SK-N-MC (cell line): ENCODE measurements around the gene ANK3.
"Not testable (repeated sequence)": the region's sequence is repeated elsewhere in the genome, so short reads cannot be mapped to it uniquely, and the experiment has no call there.

Experiments
- DNase-seq: peaks from one replicate; pipeline ENCODE4 v3.0.0-alpha.2; 2011; ENCODE audit warnings: low read depth, low spot score
- H3K27ac ChIP-seq: fragments of 200-600 bp; sonication (generic); 2 replicates; pipeline ENCODE4 v1.5.1; 2016; ENCODE audit warnings: mixed run types
- H3K36me3 ChIP-seq: fragments of 200-600 bp; sonication (generic); 2 replicates; pipeline ENCODE4 v1.6.1; 2017; ENCODE audit warnings: antibody characterized with exemption, low read length, mixed read lengths; ENCODE audit not compliant: insufficient read depth
- H3K4me3 ChIP-seq: fragments of 200-600 bp; sonication (generic); 2 replicates; pipeline ENCODE4 v1.5.1; 2016
- H3K9ac ChIP-seq: fragments of 200-600 bp; sonication (generic); 2 replicates; pipeline ENCODE4 v1.8.0; 2017; ENCODE audit warnings: mixed run types, mixed read lengths; ENCODE audit not compliant: insufficient read length
- H3K9me3 ChIP-seq: fragments of 200-600 bp; sonication (generic); 2 replicates; pipeline ENCODE4 v1.6.1; 2017; ENCODE audit warnings: low read depth, mild to moderate bottlenecking, antibody characterized with exemption, low read length, moderate library complexity, mixed read lengths
- EZH2 ChIP-seq: fragments of 200-600 bp; sonication (generic); IDR thresholded peaks from one replicate; pipeline ENCODE4 v1.6.1; 2017; ENCODE audit warnings: antibody characterized with exemption
- FOXP2 ChIP-seq: optimal IDR thresholded peaks from 2 replicates; pipeline ENCODE3; 2011; ENCODE audit warnings: mild to moderate bottlenecking, moderate library complexity; ENCODE audit not compliant: insufficient read depth; ENCODE audit errors: extremely low read length, control extremely low read depth
- POLR2AphosphoS5 ChIP-seq: IDR thresholded peaks from 2 replicates; pipeline ENCODE4 v1.6.1; 2012; ENCODE audit warnings: mild to moderate bottlenecking, low read depth, low read length, borderline replicate concordance

Gene ANK3

DNA sequence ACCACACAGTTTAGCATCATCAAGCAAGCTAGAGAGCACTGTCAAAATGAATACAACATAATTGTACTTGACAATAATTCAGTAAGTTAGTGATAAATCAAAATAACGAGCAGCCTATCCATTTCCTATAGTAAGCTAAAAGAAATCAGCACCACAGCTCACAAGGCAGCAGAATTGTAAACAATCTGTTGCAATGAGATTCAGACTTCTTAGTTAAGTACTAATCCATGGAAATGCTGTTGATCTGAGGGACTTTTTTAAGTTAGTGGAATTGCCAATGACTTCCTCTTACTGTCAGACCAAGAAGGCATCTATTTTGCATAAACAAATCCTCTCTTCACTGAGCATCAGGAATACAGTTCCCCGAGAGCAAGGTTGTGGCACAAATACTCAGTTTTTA is 346.8 kb downstream of the ANK3 start:
- TF ChIP-seq FOXP2 (no peak), POLR2AphosphoS5 (no peak), EZH2 (no peak)
- Histone ChIP-seq H3K9me3 (no peaks in the 10 kb centered on the region), H3K4me3 (no peak overlapping the region), H3K36me3 (no peaks in the 10 kb centered on the region), H3K9ac (no peak overlapping the region), H3K27ac (no peak overlapping the region)
- DNase-seq = no peak

GRCh38 chr10:60042262-60042661 is 347.4 kb downstream of the ANK3 start:
- no peaks in the 10 kb centered on the region for H3K9me3 ChIP-seq
- H3K27ac ChIP-seq = no peak overlapping the region
- no peak overlapping the region for H3K9ac ChIP-seq
- no peak for TF ChIP-seq FOXP2
- no peak for TF ChIP-seq EZH2
- no peak for TF ChIP-seq POLR2AphosphoS5
- H3K4me3 ChIP-seq = no peak overlapping the region
- DNase-seq = no peak
- H3K36me3 ChIP-seq = no peaks in the 10 kb centered on the region

DNA sequence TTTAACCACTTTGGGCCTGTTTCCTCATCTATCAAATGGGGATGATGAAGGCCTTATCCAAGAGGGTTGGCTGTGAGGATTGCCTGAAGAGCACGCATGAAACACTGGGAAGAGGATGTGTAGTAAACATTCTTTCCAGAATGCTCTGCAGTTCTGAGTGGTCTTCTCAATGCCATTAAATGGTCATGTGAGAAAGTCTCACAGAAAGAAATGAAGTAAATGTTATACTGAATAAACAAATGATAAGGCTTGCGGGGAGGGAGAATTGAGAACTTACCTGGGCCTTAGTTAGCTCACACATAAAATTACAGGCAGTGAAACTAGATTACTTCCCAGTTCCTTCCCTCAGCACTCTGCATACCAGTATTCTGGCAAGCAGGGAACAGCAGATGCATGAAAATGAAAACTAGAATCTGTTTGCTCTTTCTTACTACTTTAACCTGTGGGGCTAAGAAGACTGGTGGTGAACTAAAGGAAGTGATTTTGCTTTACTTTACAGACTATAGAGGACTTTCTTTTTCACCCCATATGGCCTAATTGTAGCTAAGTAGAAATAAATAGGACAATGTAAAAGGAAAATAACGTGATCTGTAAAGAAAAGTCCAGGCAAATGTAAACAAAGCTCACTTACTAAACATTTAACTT is 348.1 kb downstream of the ANK3 start:
- no peak overlapping the region for H3K27ac ChIP-seq
- TF ChIP-seq EZH2 = no peak
- TF ChIP-seq POLR2AphosphoS5 = no peak
- no peak for TF ChIP-seq FOXP2
- no peak for DNase-seq
- H3K9ac ChIP-seq = no peak overlapping the region
- no peaks in the 10 kb centered on the region for H3K36me3 ChIP-seq
- no peak overlapping the region for H3K4me3 ChIP-seq
- H3K9me3 ChIP-seq = no peaks in the 10 kb centered on the region

GRCh38 chr10:60040014-60040662 is 349.5 kb downstream of the ANK3 start:
- Histone ChIP-seq H3K4me3 (no peak overlapping the region), H3K36me3 (no peaks in the 10 kb centered on the region), H3K9ac (no peak overlapping the region), H3K9me3 (no peaks in the 10 kb centered on the region), H3K27ac (no peak overlapping the region)
- TF ChIP-seq POLR2AphosphoS5 (no peak), FOXP2 (no peak), EZH2 (no peak)
- DNase-seq = no peak

DNA sequence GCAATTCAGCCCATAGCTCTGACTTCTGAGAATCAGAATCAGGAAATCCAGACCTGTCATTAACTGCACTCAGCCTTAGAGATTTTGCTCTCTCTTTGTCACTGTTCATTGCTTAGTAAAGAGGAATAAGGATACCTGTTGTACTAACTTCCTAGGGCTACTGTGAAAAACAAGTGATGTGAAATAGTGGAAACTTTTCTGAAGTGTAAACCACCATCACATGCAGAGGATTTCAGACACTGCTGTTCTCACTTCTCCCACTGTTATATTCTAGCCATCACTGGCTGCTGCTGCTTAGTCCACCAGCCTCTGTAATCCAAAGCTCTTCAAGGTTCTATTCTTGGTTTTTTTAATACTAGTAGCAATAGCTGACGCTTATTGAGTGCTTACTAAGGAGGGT is 353.7 kb downstream of the ANK3 start:
- TF ChIP-seq POLR2AphosphoS5 (no peak), EZH2 (no peak), FOXP2 (no peak)
- Histone ChIP-seq H3K4me3 (no peak overlapping the region), H3K27ac (no peak overlapping the region), H3K36me3 (no peaks in the 10 kb centered on the region), H3K9me3 (no peaks in the 10 kb centered on the region), H3K9ac (no peak overlapping the region)
- DNase-seq = no peak

- H3K36me3 ChIP-seq, DNase-seq, H3K9me3 ChIP-seq, H3K27ac ChIP-seq, H3K4me3 ChIP-seq, H3K9ac ChIP-seq: not testable (repeated sequence)
These were observed 354.3 kb downstream of the ANK3 start for GRCh38 chr10:60035375-60035774.

- Histone ChIP-seq H3K36me3 (no peaks in the 10 kb centered on the region), H3K9ac (no peak overlapping the region), H3K9me3 (no peaks in the 10 kb centered on the region), H3K27ac (no peak overlapping the region), H3K4me3 (no peak overlapping the region)
- no peak for DNase-seq
- TF ChIP-seq FOXP2 = no peak
- no peak for TF ChIP-seq EZH2
- TF ChIP-seq POLR2AphosphoS5 = no peak
These were observed 357.0 kb downstream of the ANK3 start for GRCh38 chr10:60032723-60033122.

DNA sequence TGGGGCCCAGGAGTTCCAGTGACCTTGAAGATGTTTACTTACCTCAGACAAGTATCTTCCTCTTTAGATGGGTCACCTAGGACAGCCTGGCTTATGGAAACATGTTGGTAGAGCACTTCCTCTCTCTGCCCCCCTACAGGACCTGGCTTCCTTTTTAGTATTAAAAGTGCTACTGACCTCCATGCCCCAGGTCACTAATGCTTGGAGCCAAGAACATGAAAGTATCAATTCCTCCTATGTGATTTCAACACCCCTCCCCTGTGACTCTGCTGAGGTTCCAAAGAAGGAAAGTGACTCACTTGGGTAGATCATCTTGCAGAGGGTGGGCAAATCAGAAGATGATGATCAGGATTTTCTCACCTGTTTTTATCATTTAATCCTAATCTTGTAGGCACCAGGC is 358.0 kb downstream of the ANK3 start:
- no peak overlapping the region for H3K9ac ChIP-seq
- H3K4me3 ChIP-seq = no peak overlapping the region
- TF ChIP-seq POLR2AphosphoS5 (no peak), EZH2 (no peak), FOXP2 (no peak)
- H3K9me3 ChIP-seq = no peaks in the 10 kb centered on the region
- no peak for DNase-seq
- H3K27ac ChIP-seq = no peak overlapping the region
- no peaks in the 10 kb centered on the region for H3K36me3 ChIP-seq

GRCh38 chr10:60031183-60031582 is 358.5 kb downstream of the ANK3 start:
- Histone ChIP-seq H3K27ac (no peak overlapping the region), H3K9ac (no peak overlapping the region), H3K4me3 (no peak overlapping the region), H3K9me3 (no peaks in the 10 kb centered on the region), H3K36me3 (no peaks in the 10 kb centered on the region)
- no peak for TF ChIP-seq POLR2AphosphoS5
- TF ChIP-seq FOXP2 = no peak
- no peak for TF ChIP-seq EZH2
- DNase-seq = no peak

GRCh38 chr10:60029475-60029874 is 360.2 kb downstream of the ANK3 start:
- DNase-seq = no peak
- TF ChIP-seq POLR2AphosphoS5 = no peak
- TF ChIP-seq EZH2 = no peak
- TF ChIP-seq FOXP2 = no peak
- Histone ChIP-seq H3K4me3 (no peak overlapping the region), H3K27ac (no peak overlapping the region), H3K9me3 (no peaks in the 10 kb centered on the region), H3K36me3 (no peaks in the 10 kb centered on the region), H3K9ac (no peak overlapping the region)
